HepG2 (cell line): Measurements from ENCODE around the gene MT1M. TPM values are rescaled to one million over a fixed set of nuclear protein-coding genes. Genes with fewer than 3 reads are reported as not detected.

Source experiments
- BRCA1 ChIP-seq: sonication (generic); formaldehyde crosslinking; IDR thresholded peaks from 2 replicates; pipeline ENCODE4 v1.4.0; 2020; ENCODE audit warnings: missing genetic modification reagents
- CENPX ChIP-seq: sonication (generic); formaldehyde crosslinking; IDR thresholded peaks from 2 replicates; pipeline ENCODE4 v1.9.0; 2021; ENCODE audit warnings: mild to moderate bottlenecking, missing genetic modification reagents, moderate library complexity
- ELF1 ChIP-seq: sonication (generic); formaldehyde crosslinking; IDR thresholded peaks from 2 replicates; pipeline ENCODE4 v1.4.0; 2020; ENCODE audit warnings: missing genetic modification reagents
- ETV5 ChIP-seq: IDR thresholded peaks from 2 replicates; pipeline ENCODE4 v1.6.1; 2018; ENCODE audit warnings: missing biosample characterization, missing genetic modification reagents, inconsistent platforms, borderline replicate concordance
- KAT8 ChIP-seq: IDR thresholded peaks from 2 replicates; pipeline ENCODE4 v1.6.1; 2016; ENCODE audit warnings: missing genetic modification reagents, missing compliant biosample characterization
- PATZ1 ChIP-seq: sonication (generic); formaldehyde crosslinking; IDR thresholded peaks from 2 replicates; pipeline ENCODE4 v1.4.0; 2020; ENCODE audit warnings: missing genetic modification reagents
- SP2 ChIP-seq: sonication (generic); formaldehyde crosslinking; IDR thresholded peaks from 2 replicates; pipeline ENCODE4 v1.5.1; 2020; ENCODE audit warnings: mild to moderate bottlenecking, missing genetic modification reagents
- TP53 ChIP-seq: sonication (generic); formaldehyde crosslinking; conservative IDR thresholded peaks from 2 replicates; pipeline ENCODE4 v1.4.0; 2020; ENCODE audit warnings: missing genetic modification reagents
- ZBTB3 ChIP-seq: sonication (generic); formaldehyde crosslinking; IDR thresholded peaks from 2 replicates; pipeline ENCODE4 v1.4.0; 2020; ENCODE audit warnings: low read depth, mild to moderate bottlenecking, moderate library complexity, missing genetic modification reagents, borderline replicate concordance
- ZBTB34 ChIP-seq: sonication (generic); formaldehyde crosslinking; IDR thresholded peaks from 2 replicates; pipeline ENCODE4 v1.8.0; 2022; ENCODE audit warnings: mild to moderate bottlenecking, missing genetic modification reagents
- ZBTB8A ChIP-seq: sonication (generic); formaldehyde crosslinking; IDR thresholded peaks from 2 replicates; pipeline ENCODE4 v1.4.0; 2020; ENCODE audit warnings: mild to moderate bottlenecking, low read depth, missing genetic modification reagents, borderline replicate concordance
- ZMAT3 ChIP-seq: sonication (generic); formaldehyde crosslinking; conservative IDR thresholded peaks from 2 replicates; pipeline ENCODE4 v1.7.0; 2021; ENCODE audit warnings: missing genetic modification reagents
- ZNF3 ChIP-seq: IDR thresholded peaks from 2 replicates; pipeline ENCODE4 v1.7.0; 2017; ENCODE audit warnings: inconsistent platforms
- ZNF326 ChIP-seq: sonication (generic); formaldehyde crosslinking; IDR thresholded peaks from 2 replicates; pipeline ENCODE4 v1.4.0; 2020; ENCODE audit warnings: missing genetic modification reagents, borderline replicate concordance
- ZNF546 ChIP-seq: sonication (generic); formaldehyde crosslinking; conservative IDR thresholded peaks from 2 replicates; pipeline ENCODE4 v1.8.1; 2023; ENCODE audit warnings: mild to moderate bottlenecking, missing genetic modification reagents
- ZNF552 ChIP-seq: sonication (generic); formaldehyde crosslinking; IDR thresholded peaks from 2 replicates; pipeline ENCODE4 v1.9.0; 2022; ENCODE audit warnings: missing genetic modification reagents, mild to moderate bottlenecking, borderline replicate concordance
- ZNF572 ChIP-seq: sonication (generic); formaldehyde crosslinking; IDR thresholded peaks from 2 replicates; pipeline ENCODE4 v1.5.1; 2020; ENCODE audit warnings: mild to moderate bottlenecking, missing genetic modification reagents
- ZNF704 ChIP-seq: sonication (generic); formaldehyde crosslinking; IDR thresholded peaks from 2 replicates; pipeline ENCODE4 v1.8.1; 2023; ENCODE audit warnings: mild to moderate bottlenecking, inconsistent platforms, moderate library complexity, missing genetic modification reagents, borderline replicate concordance
- ZNF776 ChIP-seq: sonication (generic); formaldehyde crosslinking; IDR thresholded peaks from 2 replicates; pipeline ENCODE4 v1.4.0; 2020; ENCODE audit warnings: mild to moderate bottlenecking, missing genetic modification reagents
- polyA plus RNA-seq, 8 experiments: library from polyadenylated mRNA; depleted of rRNA in 3 of 8; stranded (reverse) in 7 of 8; unstranded in 1 of 8; fragments of >200 nt; fragmentation: Illumina TruSeq in 4 of 8; extraction: Trizol in 4 of 8; gene quantifications; 2 replicates each; pipeline versions ENCODE4 v1.2.1 to v1.2.3, GENCODE V29; 2011 to 2016; ENCODE audit warnings: low read depth in 4 of 8, missing spikeins in 1 of 8, mixed read lengths in 1 of 8; ENCODE audit not compliant: insufficient read depth in 1 of 8
- total RNA-seq, 5 experiments: library from RNA; depleted of rRNA; stranded (reverse); fragments of >200 nt; fragmentation: Illumina TruSeq; extraction: Trizol; gene quantifications; 2 replicates each; pipeline ENCODE4 v1.2.3, GENCODE V29; 2016; ENCODE audit warnings: low read depth in 1 of 5
- TF ChIP-seq, protein P1 (sequence below): sonication (generic); formaldehyde crosslinking; IDR thresholded peaks from 2 replicates; pipeline ENCODE4 v1.9.0; 2021; ENCODE audit warnings: missing genetic modification reagents, mild to moderate bottlenecking, borderline replicate concordance
- TF ChIP-seq, protein P2 (sequence below): IDR thresholded peaks from 2 replicates; pipeline ENCODE4 v1.6.1; 2016; ENCODE audit warnings: missing biosample characterization, missing genetic modification reagents, low read depth
- TF ChIP-seq, protein P3 (sequence below): IDR thresholded peaks from 2 replicates; pipeline ENCODE4 v1.6.1; 2016; ENCODE audit warnings: mild to moderate bottlenecking, missing biosample characterization, missing genetic modification reagents

Gene MT1M
- total and polyA plus RNA-seq, 2 of the 13 experiments (the other 11 are each of a cell fraction or from before 2014, with no cell fraction given) = 4.6 TPM; not detected in 1

- TF ChIP-seq ZNF704 (CRISPR knock-in tag) (no peak), KAT8 (CRISPR knock-in tag) (no peak), ZMAT3 (CRISPR knock-in tag) (no peak; the same call in 1 of the 2 replicates), SP2 (CRISPR knock-in tag) (no peak), ZNF546 (no peak), ZNF552 (CRISPR knock-in tag) (no peak), ZBTB34 (CRISPR knock-in tag) (no peak), TP53 (CRISPR knock-in tag) (no peak), ZNF326 (no peak), ZBTB3 (CRISPR knock-in tag) (0 out of 2 replicates have a peak, but pooled peaks have one; percentile 9), ZNF776 (CRISPR knock-in tag) (no peak), ZNF3 (CRISPR knock-in tag) (no peak), ZNF572 (CRISPR knock-in tag) (0 out of 2 replicates have a peak, but pooled peaks have one; percentile 57), CENPX (CRISPR knock-in tag) (no peak), ELF1 (CRISPR knock-in tag) (no peak), ZBTB8A (CRISPR knock-in tag) (no peak), ETV5 (no peak), BRCA1 (CRISPR knock-in tag) (no peak), PATZ1 (no peak)
- TF ChIP-seq, protein P1, sequence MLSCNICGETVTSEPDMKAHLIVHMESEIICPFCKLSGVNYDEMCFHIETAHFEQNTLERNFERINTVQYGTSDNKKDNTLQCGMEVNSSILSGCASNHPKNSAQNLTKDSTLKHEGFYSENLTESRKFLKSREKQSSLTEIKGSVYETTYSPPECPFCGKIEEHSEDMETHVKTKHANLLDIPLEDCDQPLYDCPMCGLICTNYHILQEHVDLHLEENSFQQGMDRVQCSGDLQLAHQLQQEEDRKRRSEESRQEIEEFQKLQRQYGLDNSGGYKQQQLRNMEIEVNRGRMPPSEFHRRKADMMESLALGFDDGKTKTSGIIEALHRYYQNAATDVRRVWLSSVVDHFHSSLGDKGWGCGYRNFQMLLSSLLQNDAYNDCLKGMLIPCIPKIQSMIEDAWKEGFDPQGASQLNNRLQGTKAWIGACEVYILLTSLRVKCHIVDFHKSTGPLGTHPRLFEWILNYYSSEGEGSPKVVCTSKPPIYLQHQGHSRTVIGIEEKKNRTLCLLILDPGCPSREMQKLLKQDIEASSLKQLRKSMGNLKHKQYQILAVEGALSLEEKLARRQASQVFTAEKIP (CRISPR knock-in tag) = no peak
- TF ChIP-seq, protein P2, sequence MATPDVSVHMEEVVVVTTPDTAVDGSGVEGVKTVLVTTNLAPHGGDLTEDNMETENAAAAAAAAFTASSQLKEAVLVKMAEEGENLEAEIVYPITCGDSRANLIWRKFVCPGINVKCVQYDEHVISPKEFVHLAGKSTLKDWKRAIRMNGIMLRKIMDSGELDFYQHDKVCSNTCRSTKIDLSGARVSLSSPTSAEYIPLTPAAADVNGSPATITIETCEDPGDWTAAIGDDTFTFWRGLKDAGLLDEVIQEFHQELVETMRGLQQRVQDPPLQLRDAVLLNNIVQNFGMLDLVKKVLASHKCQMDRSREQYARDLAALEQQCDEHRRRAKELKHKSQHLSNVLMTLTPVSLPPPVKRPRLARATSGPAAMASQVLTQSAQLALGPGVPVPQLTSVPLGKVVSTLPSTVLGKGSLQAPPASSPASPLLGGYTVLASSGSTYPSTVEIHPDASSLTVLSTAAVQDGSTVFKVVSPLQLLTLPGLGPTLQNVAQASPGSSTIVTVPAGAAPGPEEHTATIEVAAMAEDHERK = no peak
- TF ChIP-seq, protein P3, sequence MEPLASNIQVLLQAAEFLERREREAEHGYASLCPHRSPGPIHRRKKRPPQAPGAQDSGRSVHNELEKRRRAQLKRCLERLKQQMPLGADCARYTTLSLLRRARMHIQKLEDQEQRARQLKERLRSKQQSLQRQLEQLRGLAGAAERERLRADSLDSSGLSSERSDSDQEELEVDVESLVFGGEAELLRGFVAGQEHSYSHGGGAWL (CRISPR knock-in tag) = no peak
Observed at GRCh38 chr16:56625943-56626654, 6.4 kb upstream of the MT1M start (continued).
